ENCODE results near the gene ANKRD55.
"Not testable (repeated sequence)": the region's sequence is repeated elsewhere in the genome, so short reads cannot be mapped to it uniquely, and the experiment has no call there.

The ANKRD55 gene

GRCh38 chr5:56100439-56101176, 132.5 kb downstream of the ANKRD55 start:
- DNase-seq: no peak

- DNase-seq: peak; percentile 14
Observed at GRCh38 chr5:56099346-56099745, 133.8 kb downstream of the ANKRD55 start.

GRCh38 chr5:56097055-56097454, 136.1 kb downstream of the ANKRD55 start:
- DNase-seq: no peak

GRCh38 chr5:56095579-56096102, 137.5 kb downstream of the ANKRD55 start:
- no peak for DNase-seq

GRCh38 chr5:56094579-56095361, 138.4 kb downstream of the ANKRD55 start:
- no peak for DNase-seq

GRCh38 chr5:56093970-56094369, 139.2 kb downstream of the ANKRD55 start:
- no peak for DNase-seq

- DNase-seq: no peak
Observed at GRCh38 chr5:56092115-56092514, 141.0 kb downstream of the ANKRD55 start.

GRCh38 chr5:56091664-56092063, 141.5 kb downstream of the ANKRD55 start:
- DNase-seq: no peak

GRCh38 chr5:56090793-56091460, 142.2 kb downstream of the ANKRD55 start:
- DNase-seq: no peak

- no peak for DNase-seq
Observed at GRCh38 chr5:56088967-56089829, 143.9 kb downstream of the ANKRD55 start.

- no peak for DNase-seq
Observed at GRCh38 chr5:56088431-56088949, 144.6 kb downstream of the ANKRD55 start.

GRCh38 chr5:56085193-56085592, 147.9 kb downstream of the ANKRD55 start:
- no peak for DNase-seq

GRCh38 chr5:56083286-56083854, 149.8 kb downstream of the ANKRD55 start:
- DNase-seq: no peak

GRCh38 chr5:56081053-56081642, 152.0 kb downstream of the ANKRD55 start:
- not testable (repeated sequence) for DNase-seq

GRCh38 chr5:56080375-56081052, 152.6 kb downstream of the ANKRD55 start:
- DNase-seq: no peak

- DNase-seq: not testable (repeated sequence)
Observed at GRCh38 chr5:56079157-56079500, 154.0 kb downstream of the ANKRD55 start.

- no peak for DNase-seq
Observed at GRCh38 chr5:56078278-56079156, 154.6 kb downstream of the ANKRD55 start.

GRCh38 chr5:56077796-56078233, 155.3 kb downstream of the ANKRD55 start:
- DNase-seq: no peak

- no peak for DNase-seq
Observed at GRCh38 chr5:56076486-56076885, 156.6 kb downstream of the ANKRD55 start.

GRCh38 chr5:56075361-56075760, 157.8 kb downstream of the ANKRD55 start:
- DNase-seq: no peak

Data from hematopoietic multipotent progenitor cell treated with erythropoietin and hydrocortisone succinate and interleukin-3 and kit ligand, for 8 days (in vitro differentiated cells).